AG09319 (cell line): ENCODE measurements around the gene CHSY3.
A peak's percentile ranks its signal among the peaks of the same experiment; 100 is the strongest.

Source experiments
- DNase-seq: peaks from one replicate; pipeline ENCODE4 v3.0.0-alpha.2; 2010; ENCODE audit warnings: low read depth; ENCODE audit errors: extremely low read depth
- TF ChIP-seq, protein P1 (sequence below): IDR thresholded peaks from 2 replicates; pipeline ENCODE4 v1.5.1; 2011; ENCODE audit warnings: low read depth, mild to moderate bottlenecking, inconsistent platforms, low read length, moderate library complexity

CHSY3 gene

DNA sequence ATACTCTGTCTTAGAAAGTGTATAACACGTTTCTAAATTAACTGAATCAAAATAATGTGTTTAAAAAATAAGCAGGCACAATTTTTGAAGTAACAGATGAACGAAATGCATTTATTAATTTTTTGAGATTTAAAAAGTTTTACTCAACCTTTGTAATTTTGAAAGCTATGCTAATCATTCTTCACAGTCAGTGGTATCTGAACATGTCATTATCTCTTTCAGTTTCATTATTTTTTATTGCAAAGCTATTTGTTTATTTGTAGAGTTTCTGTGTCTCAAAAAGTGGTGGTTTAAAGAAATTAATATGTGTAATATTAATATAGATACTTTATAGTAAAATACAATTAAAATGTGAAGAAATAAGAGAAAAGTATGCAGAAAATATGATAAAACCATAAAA is 11.2 kb downstream of the CHSY3 start:
- no peak for DNase-seq
- TF ChIP-seq, protein P1, sequence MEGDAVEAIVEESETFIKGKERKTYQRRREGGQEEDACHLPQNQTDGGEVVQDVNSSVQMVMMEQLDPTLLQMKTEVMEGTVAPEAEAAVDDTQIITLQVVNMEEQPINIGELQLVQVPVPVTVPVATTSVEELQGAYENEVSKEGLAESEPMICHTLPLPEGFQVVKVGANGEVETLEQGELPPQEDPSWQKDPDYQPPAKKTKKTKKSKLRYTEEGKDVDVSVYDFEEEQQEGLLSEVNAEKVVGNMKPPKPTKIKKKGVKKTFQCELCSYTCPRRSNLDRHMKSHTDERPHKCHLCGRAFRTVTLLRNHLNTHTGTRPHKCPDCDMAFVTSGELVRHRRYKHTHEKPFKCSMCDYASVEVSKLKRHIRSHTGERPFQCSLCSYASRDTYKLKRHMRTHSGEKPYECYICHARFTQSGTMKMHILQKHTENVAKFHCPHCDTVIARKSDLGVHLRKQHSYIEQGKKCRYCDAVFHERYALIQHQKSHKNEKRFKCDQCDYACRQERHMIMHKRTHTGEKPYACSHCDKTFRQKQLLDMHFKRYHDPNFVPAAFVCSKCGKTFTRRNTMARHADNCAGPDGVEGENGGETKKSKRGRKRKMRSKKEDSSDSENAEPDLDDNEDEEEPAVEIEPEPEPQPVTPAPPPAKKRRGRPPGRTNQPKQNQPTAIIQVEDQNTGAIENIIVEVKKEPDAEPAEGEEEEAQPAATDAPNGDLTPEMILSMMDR: no peak

DNA sequence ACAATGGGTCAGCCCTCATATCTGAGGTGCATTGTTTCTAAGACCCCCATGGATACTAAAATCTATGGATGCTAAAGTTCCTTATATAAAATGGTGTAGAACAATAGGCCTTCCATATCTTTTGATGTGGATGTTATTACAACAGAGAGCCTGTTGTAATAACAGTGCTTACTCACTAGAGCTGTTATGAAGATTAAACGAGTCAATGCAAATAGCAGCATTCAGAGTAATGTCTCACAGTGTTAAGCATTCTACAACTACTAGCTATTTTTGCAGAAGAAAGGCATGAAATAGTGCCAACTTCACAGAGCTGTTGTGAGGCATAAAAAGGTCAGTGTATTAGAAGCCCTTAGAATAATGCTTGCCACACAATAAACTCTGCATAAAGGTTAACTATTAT is 13.0 kb downstream of the CHSY3 start:
- DNase-seq: no peak

DNA sequence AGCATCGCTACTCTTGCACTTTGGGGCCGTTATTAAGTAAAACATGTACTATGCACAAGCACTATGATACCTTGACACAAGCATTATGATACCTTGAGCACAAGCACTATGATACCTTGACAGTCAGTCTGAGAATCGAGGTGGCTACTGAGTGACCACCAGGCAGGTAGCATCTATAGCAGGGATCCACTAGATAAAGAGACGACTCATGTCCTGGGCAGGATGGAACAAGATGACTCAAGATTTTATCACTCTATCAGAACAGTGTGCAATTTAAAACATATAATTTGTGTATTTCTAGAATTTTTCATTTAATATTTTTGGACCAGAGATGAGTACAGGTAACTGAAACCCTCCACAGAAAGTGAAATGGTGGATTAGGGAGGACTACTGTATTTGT is 16.9 kb downstream of the CHSY3 start:
- DNase-seq: no peak
- TF ChIP-seq, protein P1: no peak

More for the DNA sequence above, 13.0 kb downstream of the CHSY3 start:
- TF ChIP-seq, protein P1: no peak

DNA sequence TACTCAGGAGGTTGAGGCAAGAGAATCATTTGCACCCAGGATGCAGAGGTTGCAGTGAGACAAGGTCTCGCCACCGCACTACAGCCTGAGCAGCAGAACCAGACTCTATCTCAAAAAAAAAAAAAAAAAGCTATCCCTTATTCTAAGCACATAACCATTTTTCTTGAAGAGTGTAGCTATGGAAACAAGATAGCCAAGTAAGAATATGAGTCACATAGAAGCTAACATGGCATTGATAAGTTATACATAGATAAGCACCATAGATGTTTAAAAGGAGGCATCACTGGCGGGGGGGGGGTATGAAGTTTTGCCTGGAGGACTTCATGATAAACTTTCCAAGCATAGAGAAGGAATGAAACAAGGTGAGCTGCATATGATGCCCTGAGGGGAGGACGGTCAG is 26.0 kb downstream of the CHSY3 start:
- no peak for DNase-seq

DNA sequence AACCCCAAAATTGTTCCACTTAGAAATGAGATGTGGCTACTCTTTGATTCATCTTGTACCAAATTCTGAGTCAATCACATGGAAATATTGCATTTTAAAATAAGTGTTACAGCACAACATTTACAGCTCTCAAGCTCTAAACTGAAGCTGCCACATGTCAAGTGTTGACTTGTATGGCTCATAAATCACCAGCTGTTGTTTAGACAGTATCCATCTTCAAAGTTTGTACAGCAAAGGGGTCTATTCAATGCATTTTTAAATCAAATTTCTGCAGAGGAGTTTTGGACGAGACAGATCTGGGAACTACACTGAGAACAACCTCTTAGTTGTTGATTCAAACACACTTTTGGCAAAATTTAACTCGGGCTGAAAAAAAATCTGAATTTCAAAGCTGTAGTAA is 31.4 kb downstream of the CHSY3 start:
- TF ChIP-seq, protein P1: no peak

More for the DNA sequence above, 26.0 kb downstream of the CHSY3 start:
- TF ChIP-seq, protein P1: no peak

DNA sequence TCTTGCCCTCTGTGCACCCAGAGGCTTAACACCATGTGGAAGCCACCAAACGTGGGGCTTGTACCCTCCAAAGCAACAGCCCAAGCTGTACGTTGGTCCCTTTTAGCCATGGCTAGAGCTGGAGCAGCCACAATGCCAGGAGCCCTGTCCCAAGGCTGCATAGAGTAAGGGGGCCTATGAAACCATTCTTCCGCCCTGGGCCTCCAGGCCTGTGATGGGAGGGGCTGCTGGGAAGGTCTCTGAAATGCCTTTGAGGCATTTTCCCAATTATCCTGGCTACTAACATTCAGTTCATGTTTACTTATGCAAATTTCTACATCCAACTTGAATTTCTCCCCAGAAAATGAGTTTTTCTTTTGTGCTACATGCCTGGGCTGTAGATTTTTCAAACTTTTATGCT is 33.8 kb downstream of the CHSY3 start:
- DNase-seq: no peak
- TF ChIP-seq, protein P1: no peak

More for the DNA sequence above, 31.4 kb downstream of the CHSY3 start:
- DNase-seq: no peak

DNA sequence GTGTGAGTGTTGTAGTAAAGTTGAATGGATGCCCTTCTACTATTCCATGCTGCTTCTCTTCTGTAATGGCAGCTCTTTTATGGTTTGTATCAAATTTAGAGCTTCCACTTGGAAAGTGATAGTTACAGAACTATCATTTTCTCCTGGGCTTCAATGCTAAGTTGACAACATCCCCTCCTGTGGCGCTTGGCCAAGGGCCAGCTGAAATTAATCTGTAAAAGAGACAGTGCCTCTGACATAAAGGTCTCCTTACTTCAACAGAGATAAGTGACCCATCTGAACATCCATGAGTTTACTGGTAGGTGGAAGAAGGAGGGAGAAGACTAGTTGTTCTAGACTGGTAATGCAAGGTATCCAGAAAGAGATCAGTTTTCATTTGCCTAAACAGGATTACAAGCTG is 39.7 kb downstream of the CHSY3 start:
- DNase-seq: no peak
- TF ChIP-seq, protein P1: no peak

DNA sequence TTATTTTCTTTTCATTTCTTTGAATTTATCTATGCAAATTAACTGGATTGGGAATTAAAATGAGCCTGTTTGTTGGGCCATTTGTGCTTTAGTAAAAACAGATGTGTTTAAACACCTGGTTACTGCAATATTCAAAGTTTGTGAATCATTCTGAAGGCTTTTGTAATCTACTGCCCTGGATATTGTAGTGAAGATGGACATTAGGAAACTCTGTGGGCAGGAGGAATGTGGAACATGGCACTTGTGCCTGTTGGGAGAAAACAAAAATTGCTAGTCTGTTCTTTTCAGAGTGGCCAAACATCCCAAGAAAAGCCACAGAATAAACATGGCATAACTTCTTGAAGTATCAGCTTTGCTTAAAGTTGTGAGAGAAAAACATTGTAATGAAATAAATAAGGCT is 40.8 kb downstream of the CHSY3 start:
- peak; percentile 56 for DNase-seq
- TF ChIP-seq, protein P1: no peak
